Kidney glomerular epithelial cell (primary cell): Measurements from ENCODE around the gene TMEM38A.
"Not testable (repeated sequence)": the region's sequence is repeated elsewhere in the genome, so short reads cannot be mapped to it uniquely, and the experiment has no call there.

ENCODE experiments used
- DNase-seq: peaks from one replicate; lab custom pipeline; 2025; lab: John Stamatoyannopoulos, UW

The TMEM38A gene

GRCh38 chr19:16637535-16637934 is 23.4 kb upstream of the TMEM38A start:
- no peak for DNase-seq

DNA sequence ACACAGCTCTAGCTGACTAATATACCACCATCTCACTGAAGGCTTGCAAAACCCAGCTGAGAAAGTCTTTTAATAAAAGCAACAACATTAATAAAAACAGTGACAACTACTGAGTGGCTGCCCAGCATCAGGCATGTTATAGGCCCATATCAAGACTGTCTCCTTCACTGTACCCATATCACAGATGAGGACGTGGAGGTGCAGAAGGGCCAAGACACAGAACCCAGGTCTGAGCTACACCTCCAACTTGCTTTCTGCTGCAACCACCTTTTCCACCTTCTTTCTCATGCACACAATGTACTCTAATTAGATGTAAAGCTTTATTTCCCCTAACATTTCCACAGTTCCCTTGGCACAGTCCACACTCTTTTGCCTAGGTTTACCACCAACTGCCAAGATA is 22.3 kb upstream of the TMEM38A start:
- no peak for DNase-seq

DNA sequence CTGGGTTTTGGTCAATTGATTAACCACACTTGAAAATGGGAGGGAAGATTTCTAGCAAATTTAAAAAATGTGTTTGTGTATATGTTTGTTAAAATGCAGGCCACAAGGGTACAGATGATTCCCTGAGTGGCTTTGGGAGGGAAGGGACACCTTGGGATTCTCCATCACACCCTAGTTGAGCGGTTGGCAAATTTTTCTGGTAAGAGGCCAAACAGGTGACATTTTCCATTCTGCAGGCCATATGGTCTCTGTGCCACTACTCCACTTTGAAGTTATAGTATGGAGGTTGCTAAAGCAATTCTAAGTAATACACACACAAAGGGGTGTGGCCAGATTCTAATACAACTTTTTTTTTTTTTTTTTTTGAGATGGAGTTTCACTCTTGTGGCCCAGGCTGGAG is 20.0 kb upstream of the TMEM38A start:
- DNase-seq: no peak

DNA sequence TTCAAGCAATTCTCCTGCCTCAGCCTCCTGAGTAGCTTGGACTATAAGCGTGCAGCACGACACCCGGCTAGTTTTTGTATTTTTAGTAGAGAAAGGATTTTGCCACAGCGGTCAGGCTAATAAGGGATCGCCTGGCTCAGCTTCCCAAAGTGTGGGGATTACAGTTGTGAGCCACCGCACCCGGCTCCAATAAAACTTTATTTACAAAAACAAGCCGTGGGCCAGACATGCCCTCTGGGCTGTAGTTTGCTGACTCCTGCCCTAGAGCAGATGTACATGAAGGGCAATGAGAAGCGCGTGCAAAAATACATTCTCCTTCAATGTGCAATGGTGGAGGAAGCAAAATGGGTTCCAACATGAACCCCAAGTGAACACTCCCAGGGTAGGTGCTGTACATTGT is 19.2 kb upstream of the TMEM38A start:
- no peak for DNase-seq

- no peak for DNase-seq
These were observed 15.8 kb upstream of the TMEM38A start for GRCh38 chr19:16645140-16645539.

DNA sequence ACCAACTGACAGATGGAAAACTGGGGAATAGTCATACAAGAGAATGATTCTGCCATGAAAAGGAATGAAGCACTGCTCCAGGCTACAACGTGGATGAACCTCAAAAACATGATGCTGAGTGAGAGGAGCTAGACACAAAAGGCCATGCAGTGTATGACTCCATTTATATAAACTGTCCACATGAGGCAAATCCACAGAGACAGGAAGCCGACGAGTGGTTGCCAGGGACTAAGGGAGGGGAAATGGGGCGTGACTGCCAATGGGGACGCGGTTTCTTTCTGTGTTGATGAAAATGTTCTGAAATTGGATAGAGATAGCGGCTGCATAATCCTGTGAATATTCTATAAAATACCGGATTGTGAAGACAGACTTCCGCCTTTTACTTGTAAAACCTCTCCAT is 11.2 kb upstream of the TMEM38A start:
- DNase-seq: no peak

DNA sequence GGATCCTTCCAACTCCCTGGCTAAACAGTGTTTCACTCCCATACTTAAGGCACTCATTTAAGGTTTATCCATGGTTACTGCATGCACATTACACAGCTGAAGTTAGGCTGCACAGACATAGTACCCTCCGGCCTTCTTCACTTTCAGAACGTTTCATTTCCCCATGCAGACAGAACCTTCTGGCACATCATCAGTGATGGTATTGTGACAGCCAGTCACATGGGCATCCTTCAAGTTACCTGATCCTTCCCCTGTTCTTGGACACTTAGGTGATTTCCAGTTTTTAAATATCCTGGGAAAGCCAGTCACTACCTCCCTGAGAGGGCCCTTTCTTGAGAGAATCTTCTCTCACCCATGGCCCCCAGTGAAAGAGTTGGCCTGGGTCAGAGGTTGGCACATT is 10.1 kb upstream of the TMEM38A start:
- DNase-seq: no peak

DNA sequence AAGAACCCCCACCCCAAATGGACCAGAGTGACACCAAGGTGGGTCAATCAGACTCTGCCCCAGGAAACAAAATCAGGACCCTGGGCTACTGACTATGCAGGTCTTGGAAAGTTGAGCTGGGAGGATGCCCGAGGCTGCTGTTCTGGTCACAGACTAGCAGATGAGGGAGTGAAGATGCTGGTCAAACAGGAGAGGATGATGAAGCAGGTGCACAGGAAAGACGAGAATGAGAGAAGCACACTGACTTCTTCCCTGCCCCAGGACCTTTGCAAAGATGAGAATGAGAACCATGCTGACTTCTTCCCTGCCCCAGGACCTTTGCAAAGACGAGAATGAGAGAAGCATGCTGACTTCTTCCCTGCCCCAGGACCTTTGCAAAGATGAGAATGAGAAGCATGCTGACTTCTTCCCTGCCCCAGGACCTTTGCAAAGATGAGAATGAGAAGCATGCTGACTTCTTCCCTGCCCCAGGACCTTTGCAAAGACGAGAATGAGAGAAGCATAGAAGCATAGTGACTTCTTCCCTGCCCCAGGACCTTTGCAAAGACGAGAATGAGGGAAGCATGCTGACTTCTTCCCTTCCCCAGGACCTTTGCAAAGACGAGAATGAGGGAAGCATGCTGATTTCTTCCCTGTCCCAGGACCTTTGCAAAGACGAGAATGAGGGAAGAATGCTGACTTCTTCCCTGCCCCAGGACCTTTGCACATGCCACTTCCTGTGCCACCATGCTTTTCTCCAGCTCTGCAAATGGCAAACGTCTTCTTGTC is 9.3 kb upstream of the TMEM38A start:
- not testable (repeated sequence) for DNase-seq

- DNase-seq: no peak
These were observed 8.1 kb upstream of the TMEM38A start for GRCh38 chr19:16652854-16653253.

- no peak for DNase-seq
These were observed 6.8 kb upstream of the TMEM38A start for GRCh38 chr19:16654140-16654539.

- no peak for DNase-seq
These were observed 6.3 kb upstream of the TMEM38A start for GRCh38 chr19:16654627-16655026.

DNA sequence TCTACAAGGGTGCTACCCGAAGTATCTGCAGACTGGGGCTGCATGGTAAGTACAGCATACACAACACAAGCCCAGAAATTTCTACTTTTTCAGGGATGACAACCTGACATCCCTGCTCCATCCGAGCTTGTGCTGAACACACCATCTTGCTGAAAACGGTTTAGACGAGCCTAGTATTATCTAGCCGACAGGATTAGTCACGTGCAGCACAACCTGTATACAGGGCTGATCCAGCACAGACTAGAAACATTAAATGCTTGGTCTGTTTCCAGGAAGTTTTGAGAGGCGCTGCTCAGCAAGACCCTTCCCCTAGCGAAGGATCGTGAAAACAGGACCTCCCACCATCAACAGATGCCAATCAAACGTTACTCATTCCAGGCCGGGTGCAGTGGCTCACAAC is 5.2 kb upstream of the TMEM38A start:
- no peak for DNase-seq

GRCh38 chr19:16657384-16657783 is 3.6 kb upstream of the TMEM38A start:
- no peak for DNase-seq

DNA sequence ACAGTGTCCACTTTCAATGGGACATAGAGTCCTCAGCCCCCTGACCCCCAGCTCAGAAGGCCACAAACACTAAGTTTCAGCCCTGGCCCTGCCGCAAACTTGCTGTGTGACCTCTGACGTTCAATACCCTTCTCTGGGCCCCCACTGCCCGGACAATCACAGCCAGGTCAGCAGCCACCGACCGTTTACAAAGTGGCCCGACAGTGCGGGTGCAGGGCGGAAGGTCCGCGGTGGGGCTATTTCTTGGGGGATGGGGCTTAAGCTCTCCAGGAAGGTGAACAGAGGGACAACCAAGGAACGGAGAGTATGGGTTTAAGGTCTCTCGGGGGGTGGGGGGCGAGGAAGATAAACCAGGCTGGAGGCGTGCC is 1.5 kb upstream of the TMEM38A start:
- DNase-seq: no peak

- peak; percentile 97 for DNase-seq
These were observed 869 bp upstream of the TMEM38A start, which contains the start of gene SMIM7 for GRCh38 chr19:16659832-16660708. Gene SMIM7, minus strand, starts transcription at chr19:16660144. Its CDS starts 34 bp downstream, at chr19:16660110.

DNA sequence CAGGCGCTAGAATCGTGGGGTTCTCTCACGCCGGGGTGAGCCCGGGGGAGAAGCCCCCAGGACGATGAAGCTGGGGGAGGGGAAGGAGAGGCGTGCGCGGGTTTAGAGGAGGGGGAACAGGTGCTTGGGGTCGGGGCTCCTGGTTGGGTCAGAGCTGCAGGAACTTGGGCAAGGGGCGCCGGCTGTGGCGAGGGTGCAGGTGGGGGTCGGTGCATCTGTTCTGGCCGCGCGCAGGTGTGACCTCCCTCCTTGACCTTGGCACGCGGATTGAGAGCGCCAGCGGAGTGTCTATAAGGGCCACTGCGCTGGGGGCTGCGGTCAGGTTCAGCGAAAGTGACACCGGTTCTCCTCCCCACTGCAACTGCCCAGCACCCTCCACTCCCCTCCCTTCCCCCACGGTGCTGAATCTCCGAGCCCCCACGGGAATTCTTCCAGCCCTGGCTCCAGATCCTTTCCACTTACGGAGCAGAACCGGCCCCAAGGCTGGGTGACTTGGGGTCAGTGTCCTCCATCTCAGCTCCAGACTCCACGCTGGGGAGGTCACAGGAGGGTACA is 618 bp downstream of the TMEM38A start:
- DNase-seq: no peak

DNA sequence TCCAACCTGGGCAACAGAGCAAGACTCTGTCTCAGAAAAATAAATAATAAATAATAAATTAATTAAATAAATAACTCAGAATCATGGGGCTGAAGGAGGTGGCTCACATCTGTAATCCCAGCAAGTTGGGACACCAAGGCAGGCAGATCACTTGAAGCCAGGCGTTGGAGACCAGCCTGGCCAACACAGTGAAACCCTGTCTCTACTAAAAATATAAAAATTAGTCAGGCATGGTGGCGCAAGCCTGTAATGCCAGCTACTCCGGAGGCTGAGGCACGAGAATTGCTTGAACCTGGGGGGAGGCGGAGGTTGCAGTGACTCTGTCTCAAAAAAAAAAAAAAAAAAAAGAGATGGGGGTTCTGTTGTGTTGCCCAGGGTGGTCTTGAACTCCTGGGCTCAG is 7.2 kb downstream of the TMEM38A start:
- DNase-seq: no peak

- not testable (repeated sequence) for DNase-seq
These were observed 7.8 kb downstream of the TMEM38A start for GRCh38 chr19:16668702-16669101.

- no peak for DNase-seq
These were observed 9.4 kb downstream of the TMEM38A start for GRCh38 chr19:16670291-16670690.

GRCh38 chr19:16671652-16672274 is 10.8 kb downstream of the TMEM38A start:
- no peak for DNase-seq

GRCh38 chr19:16673231-16673630 is 12.3 kb downstream of the TMEM38A start:
- DNase-seq: no peak

DNA sequence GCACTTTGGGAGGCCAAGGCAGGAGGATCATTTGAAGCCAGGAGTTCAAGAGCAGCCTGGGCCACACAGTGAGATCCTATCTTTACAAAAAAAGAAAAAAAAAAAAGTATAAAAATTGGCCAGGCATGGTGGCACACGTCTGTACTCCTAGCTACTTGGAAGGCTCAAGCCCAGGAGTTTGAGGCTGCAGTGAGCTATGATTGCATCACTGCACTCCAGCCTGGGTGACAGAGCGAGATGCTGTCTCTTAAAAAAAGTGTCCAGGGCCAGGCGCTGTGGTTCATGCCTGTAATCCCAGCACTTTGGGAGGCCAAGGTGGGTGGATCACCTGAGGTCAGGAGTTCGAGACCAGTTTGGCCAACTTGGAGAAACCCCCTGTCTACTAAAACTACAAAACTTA is 12.9 kb downstream of the TMEM38A start:
- DNase-seq: not testable (repeated sequence)
